Panc1 (cell line): ENCODE results near the gene CDKAL1. TPM values are rescaled to one million over a fixed set of nuclear protein-coding genes. Genes with fewer than 3 reads are reported as not detected.

ENCODE experiments used
- ATAC-seq: fragments of 200-7000 bp; cut with Tn5 transposase; 2 replicates; pipeline ENCODE4 v1.9.1; 2020; ENCODE audit warnings: mild to moderate bottlenecking, moderate library complexity
- BruUV-seq: library from RNA; stranded (reverse); fragments of 400-500 nt; replicated peaks from 2 replicates; lab custom pipeline; 2021; lab: Mats Ljungman, UMichigan
- CTCF ChIA-PET: fragments of 300-600 bp; sonication (Branson Sonifier 250); formaldehyde crosslinking; loops from one replicate; lab custom pipeline; 2022; ENCODE audit warnings: antibody characterized with exemption; lab: Charles Lee
- POLR2A ChIA-PET: fragments of 300-600 bp; sonication (Branson Sonifier 250); formaldehyde crosslinking; loops from one replicate; lab custom pipeline; 2022; ENCODE audit warnings: antibody characterized with exemption; lab: Charles Lee
- DNase-seq: peaks from one replicate; pipeline ENCODE4 v3.0.0-alpha.2; 2010; ENCODE audit warnings: low read depth, low spot score
- H3K27ac ChIP-seq: 2 replicates; pipeline ENCODE4 v1.5.1; 2011; ENCODE audit warnings: mild to moderate bottlenecking, low read length, inconsistent platforms
- H3K27me3 ChIP-seq: fragments of 200-500 bp; sonication (Bioruptor generic); 2 replicates; pipeline ENCODE4 v1.6.0; 2014; ENCODE audit warnings: low read length, inconsistent platforms; ENCODE audit not compliant: control insufficient read depth, insufficient read depth
- H3K36me3 ChIP-seq: fragments of 200-500 bp; sonication (Bioruptor generic); 2 replicates; pipeline ENCODE4 v1.5.1; 2014; ENCODE audit warnings: inconsistent platforms, mild to moderate bottlenecking, low read length, moderate library complexity; ENCODE audit not compliant: control insufficient read depth, insufficient read depth
- H3K4me1 ChIP-seq: 2 replicates; pipeline ENCODE4 v1.5.1; 2011; ENCODE audit warnings: inconsistent platforms, mild to moderate bottlenecking, low read length, moderate library complexity; ENCODE audit not compliant: control insufficient read depth, insufficient read depth
- H3K4me3 ChIP-seq, 2 experiments: 2 replicates each; pipeline ENCODE4 v1.5.1; 2011 to 2012; ENCODE audit warnings: low read depth in 2 of 2, low read length in 2 of 2, mild to moderate bottlenecking in 2 of 2, inconsistent platforms in 1 of 2, moderate library complexity in 1 of 2
- H3K9me3 ChIP-seq: fragments of 200-500 bp; sonication (Bioruptor generic); 2 replicates; pipeline ENCODE4 v1.5.1; 2014; ENCODE audit warnings: low read depth, mild to moderate bottlenecking, inconsistent platforms, low read length, moderate library complexity; ENCODE audit not compliant: control insufficient read depth, insufficient read depth
- POLR2AphosphoS5 ChIP-seq: IDR thresholded peaks from 2 replicates; pipeline ENCODE4 v1.6.1; 2012; ENCODE audit warnings: mild to moderate bottlenecking, low read depth, low read length, moderate library complexity
- SIN3A ChIP-seq: IDR thresholded peaks from 2 replicates; pipeline ENCODE4 v1.6.1; 2012; ENCODE audit warnings: low read depth, mild to moderate bottlenecking, low read length, moderate library complexity, borderline replicate concordance; ENCODE audit not compliant: insufficient read depth
- TCF7L2 ChIP-seq: IDR thresholded peaks from 2 replicates; pipeline ENCODE4 v1.6.1; 2011; ENCODE audit warnings: mild to moderate bottlenecking, low read depth, low read length, inconsistent platforms
- in situ Hi-C: cut with HindIII; loops from 2 replicates; pipeline ENCODE4 v1.10.0; 2016; ENCODE audit warnings: low sequenced_read_pairs, low pct_unique_long_range_greater_than_20kb
- intact Hi-C: fragments of 100-400 bp; cut with micrococcal nuclease; formaldehyde crosslinking; loops from one replicate; pipeline ENCODE4 v1.10.0; 2022; ENCODE audit not compliant: unreplicated experiment
- total RNA-seq: library from RNA; stranded (reverse); gene quantifications from one replicate; pipeline ENCODE4 v1.2.1, GENCODE V29; 2021; ENCODE audit not compliant: unreplicated experiment
- TF ChIP-seq, protein P1 (sequence below): fragments of 450-650 bp; IDR thresholded peaks from 2 replicates; pipeline ENCODE4 v1.5.1; 2017; ENCODE audit warnings: mild to moderate bottlenecking
- TF ChIP-seq, protein P2 (sequence below), 2 experiments: IDR thresholded peaks; 2 replicates each; pipeline ENCODE4 v1.6.1; 2011 to 2012; ENCODE audit warnings: low read depth in 2 of 2, control low read depth in 1 of 2, low read length in 1 of 2, mild to moderate bottlenecking in 1 of 2, moderate library complexity in 1 of 2; ENCODE audit not compliant: insufficient read depth in 1 of 2

CDKAL1 gene
- total RNA-seq, 1 experiment from 2014 or later: 14.5 TPM

DNA sequence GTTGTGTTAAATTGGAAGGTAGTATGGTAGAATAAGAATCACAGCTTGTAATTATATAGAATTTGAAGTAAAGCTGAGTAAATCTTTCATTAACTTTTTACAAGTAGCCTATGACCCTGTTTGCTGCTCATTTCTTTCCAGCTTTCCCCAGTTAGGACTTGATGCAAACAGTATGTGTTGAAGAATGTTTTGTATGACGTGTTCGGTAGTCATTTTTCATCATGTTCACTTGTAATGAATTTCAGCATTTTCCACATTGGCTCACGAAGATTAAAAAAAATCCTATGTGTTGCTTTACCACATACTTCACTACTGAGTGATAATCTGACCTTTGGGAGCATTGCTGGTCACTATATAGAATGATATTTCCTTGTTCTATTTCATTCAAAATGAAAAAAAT, 162.4 kb downstream of the CDKAL1 start:
- H3K9me3 ChIP-seq: no peaks in the 10 kb centered on the region
- CTCF ChIA-PET: no interaction called here
- no TSS peak for BruUV-seq
- no peak for ATAC-seq
- no peaks in the 10 kb centered on the region for H3K4me1 ChIP-seq
- intact Hi-C loops: no loop called here
- TF ChIP-seq, protein P1, sequence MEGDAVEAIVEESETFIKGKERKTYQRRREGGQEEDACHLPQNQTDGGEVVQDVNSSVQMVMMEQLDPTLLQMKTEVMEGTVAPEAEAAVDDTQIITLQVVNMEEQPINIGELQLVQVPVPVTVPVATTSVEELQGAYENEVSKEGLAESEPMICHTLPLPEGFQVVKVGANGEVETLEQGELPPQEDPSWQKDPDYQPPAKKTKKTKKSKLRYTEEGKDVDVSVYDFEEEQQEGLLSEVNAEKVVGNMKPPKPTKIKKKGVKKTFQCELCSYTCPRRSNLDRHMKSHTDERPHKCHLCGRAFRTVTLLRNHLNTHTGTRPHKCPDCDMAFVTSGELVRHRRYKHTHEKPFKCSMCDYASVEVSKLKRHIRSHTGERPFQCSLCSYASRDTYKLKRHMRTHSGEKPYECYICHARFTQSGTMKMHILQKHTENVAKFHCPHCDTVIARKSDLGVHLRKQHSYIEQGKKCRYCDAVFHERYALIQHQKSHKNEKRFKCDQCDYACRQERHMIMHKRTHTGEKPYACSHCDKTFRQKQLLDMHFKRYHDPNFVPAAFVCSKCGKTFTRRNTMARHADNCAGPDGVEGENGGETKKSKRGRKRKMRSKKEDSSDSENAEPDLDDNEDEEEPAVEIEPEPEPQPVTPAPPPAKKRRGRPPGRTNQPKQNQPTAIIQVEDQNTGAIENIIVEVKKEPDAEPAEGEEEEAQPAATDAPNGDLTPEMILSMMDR: no peak
- no peak for TF ChIP-seq POLR2AphosphoS5
- TF ChIP-seq TCF7L2: no peak
- TF ChIP-seq, protein P2, sequence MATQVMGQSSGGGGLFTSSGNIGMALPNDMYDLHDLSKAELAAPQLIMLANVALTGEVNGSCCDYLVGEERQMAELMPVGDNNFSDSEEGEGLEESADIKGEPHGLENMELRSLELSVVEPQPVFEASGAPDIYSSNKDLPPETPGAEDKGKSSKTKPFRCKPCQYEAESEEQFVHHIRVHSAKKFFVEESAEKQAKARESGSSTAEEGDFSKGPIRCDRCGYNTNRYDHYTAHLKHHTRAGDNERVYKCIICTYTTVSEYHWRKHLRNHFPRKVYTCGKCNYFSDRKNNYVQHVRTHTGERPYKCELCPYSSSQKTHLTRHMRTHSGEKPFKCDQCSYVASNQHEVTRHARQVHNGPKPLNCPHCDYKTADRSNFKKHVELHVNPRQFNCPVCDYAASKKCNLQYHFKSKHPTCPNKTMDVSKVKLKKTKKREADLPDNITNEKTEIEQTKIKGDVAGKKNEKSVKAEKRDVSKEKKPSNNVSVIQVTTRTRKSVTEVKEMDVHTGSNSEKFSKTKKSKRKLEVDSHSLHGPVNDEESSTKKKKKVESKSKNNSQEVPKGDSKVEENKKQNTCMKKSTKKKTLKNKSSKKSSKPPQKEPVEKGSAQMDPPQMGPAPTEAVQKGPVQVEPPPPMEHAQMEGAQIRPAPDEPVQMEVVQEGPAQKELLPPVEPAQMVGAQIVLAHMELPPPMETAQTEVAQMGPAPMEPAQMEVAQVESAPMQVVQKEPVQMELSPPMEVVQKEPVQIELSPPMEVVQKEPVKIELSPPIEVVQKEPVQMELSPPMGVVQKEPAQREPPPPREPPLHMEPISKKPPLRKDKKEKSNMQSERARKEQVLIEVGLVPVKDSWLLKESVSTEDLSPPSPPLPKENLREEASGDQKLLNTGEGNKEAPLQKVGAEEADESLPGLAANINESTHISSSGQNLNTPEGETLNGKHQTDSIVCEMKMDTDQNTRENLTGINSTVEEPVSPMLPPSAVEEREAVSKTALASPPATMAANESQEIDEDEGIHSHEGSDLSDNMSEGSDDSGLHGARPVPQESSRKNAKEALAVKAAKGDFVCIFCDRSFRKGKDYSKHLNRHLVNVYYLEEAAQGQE (IDR thresholded peaks at IDR 0.05; ENCODE audit: insufficient read depth in 1 of 2, low read depth in 2 of 2, low read length in 1 of 2): no peak
- TF ChIP-seq SIN3A: no peak
- POLR2A ChIA-PET: no interaction called here
- in situ Hi-C loops: no loop called here
- DNase-seq: no peak
- H3K36me3 ChIP-seq: 0 out of 2 replicates have a peak, but pooled peaks cover 2% of the 10 kb centered on the region
- H3K27me3 ChIP-seq: no peaks in the 10 kb centered on the region
- no peak overlapping the region for H3K27ac ChIP-seq
- no peak overlapping the region for H3K4me3 ChIP-seq

DNA sequence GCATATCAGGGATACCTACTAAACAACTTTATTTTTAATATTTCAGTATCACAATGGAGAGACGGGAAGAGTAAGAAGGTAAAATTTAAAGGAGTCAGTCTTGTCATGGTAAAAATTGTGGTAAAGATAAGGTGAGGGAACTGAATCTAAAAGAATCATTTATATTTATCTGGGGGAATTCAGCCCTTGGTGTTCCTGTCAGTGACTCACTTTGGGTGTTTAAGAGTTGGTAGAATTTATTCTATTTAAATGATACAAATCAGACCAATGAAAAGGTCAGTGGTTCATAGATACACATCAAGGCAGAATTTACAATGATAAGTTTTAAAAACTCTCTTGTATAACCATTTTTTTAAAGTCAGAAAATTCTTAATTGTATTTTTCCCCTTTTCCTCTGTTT, 164.4 kb downstream of the CDKAL1 start:
- BruUV-seq: no TSS peak
- Histone ChIP-seq H3K4me1 (no peaks in the 10 kb centered on the region), H3K36me3 (0 out of 2 replicates have a peak, but pooled peaks cover 2% of the 10 kb centered on the region), H3K27ac (no peak overlapping the region), H3K27me3 (no peaks in the 10 kb centered on the region), H3K9me3 (no peaks in the 10 kb centered on the region), H3K4me3 (no peak overlapping the region)
- ChIA-PET POLR2A (no interaction called here), CTCF (no interaction called here)
- ATAC-seq (no peak), DNase-seq (no peak)
- in situ Hi-C loops (no loop called here), intact Hi-C loops (no loop called here)
- TF ChIP-seq, protein P1: no peak
- no peak for TF ChIP-seq POLR2AphosphoS5
- no peak for TF ChIP-seq TCF7L2
- TF ChIP-seq, protein P2 (IDR thresholded peaks at IDR 0.05; ENCODE audit: insufficient read depth in 1 of 2, low read depth in 2 of 2, low read length in 1 of 2): no peak
- no peak for TF ChIP-seq SIN3A
